ENCODE data around the gene C11orf42. TPM values are rescaled to one million over a fixed set of nuclear protein-coding genes. Genes with fewer than 3 reads are reported as not detected.

The C11orf42 gene
- total RNA-seq, 4 donors from 2014 or later = not detected

DNA sequence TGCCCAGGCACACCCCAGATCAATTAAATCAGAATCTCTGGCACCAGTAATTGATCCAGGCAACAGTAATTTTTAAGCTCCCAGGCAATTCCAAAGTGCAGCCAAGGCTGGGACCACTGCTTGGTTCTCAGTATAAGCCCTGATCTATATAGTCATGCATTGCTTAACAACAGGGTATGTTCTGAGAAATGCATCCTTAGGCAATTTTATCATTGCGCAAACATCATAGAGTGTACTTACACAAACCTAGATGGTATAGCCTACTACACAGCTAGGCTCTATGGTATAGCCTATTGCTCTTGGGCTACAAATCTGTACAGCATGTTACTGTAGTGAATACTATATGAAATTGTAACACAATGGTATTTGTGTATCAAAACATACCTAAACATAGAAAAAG is 651 bp upstream of the C11orf42 start:
- WGBS = 94% methylated on average over 1 of the region's 1 CpG
- TF ChIP-seq, protein P1, sequence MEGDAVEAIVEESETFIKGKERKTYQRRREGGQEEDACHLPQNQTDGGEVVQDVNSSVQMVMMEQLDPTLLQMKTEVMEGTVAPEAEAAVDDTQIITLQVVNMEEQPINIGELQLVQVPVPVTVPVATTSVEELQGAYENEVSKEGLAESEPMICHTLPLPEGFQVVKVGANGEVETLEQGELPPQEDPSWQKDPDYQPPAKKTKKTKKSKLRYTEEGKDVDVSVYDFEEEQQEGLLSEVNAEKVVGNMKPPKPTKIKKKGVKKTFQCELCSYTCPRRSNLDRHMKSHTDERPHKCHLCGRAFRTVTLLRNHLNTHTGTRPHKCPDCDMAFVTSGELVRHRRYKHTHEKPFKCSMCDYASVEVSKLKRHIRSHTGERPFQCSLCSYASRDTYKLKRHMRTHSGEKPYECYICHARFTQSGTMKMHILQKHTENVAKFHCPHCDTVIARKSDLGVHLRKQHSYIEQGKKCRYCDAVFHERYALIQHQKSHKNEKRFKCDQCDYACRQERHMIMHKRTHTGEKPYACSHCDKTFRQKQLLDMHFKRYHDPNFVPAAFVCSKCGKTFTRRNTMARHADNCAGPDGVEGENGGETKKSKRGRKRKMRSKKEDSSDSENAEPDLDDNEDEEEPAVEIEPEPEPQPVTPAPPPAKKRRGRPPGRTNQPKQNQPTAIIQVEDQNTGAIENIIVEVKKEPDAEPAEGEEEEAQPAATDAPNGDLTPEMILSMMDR (IDR thresholded peaks at IDR 0.05) = no peak
- TF ChIP-seq POLR2AphosphoS5 (IDR thresholded peaks at IDR 0.05) (no peak), EP300 (IDR thresholded peaks at IDR 0.05) (no peak), POLR2A (IDR thresholded peaks at IDR 0.05; ENCODE audit: low read depth) (no peak)

DNA sequence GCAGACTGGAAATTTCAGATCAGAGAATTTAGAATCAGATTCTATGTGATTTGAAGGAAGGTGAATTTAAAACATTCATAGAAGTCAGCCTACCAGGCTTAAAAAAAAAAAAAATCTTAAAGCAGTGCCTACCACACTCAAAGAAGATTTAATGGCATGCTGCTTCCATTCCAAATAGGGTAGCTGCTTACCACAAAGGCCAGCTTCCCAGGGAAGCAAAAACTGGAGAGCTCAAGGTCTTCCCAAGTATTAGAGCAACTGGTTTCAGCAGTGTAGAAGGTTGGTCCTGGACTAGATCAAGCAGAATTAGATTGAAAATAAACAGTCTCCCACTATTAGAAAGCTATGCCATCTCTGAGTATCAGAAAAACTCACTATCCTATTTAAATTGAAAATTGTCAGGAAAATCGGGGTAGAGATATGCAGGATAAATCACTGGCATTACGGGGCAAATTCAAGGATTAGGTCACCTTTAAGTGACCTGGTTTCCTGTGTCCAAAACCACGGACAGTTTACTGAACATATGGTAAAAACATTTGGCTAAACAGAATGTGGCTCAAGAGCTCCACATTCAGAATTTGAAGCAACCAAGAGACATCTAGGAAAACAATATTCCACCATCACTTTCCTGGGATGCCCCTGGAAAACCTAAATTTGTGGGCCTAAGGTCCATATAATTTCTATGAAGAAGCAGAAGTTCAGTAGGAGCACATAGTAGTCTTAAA is 1.3 kb downstream of the C11orf42 start:
- H3K4me3 ChIP-seq = no peak overlapping the region
- TF ChIP-seq POLR2AphosphoS5 (IDR thresholded peaks at IDR 0.05) (no peak), EP300 (IDR thresholded peaks at IDR 0.05) (no peak), POLR2A (IDR thresholded peaks at IDR 0.05; ENCODE audit: low read depth) (no peak)
- TF ChIP-seq, protein P1 (IDR thresholded peaks at IDR 0.05) = no peak
- H3K27me3 ChIP-seq = no peaks in the 10 kb centered on the region
- no peak overlapping the region for H3K27ac ChIP-seq (replicated peaks in 1 of 4)
- H3K36me3 ChIP-seq = peaks cover 3 to 53% (median 48%) of the 10 kb centered on the region in 4 donors
- peak; percentile 17 for DNase-seq (ENCODE audit: extremely low spot score)
- intact Hi-C loops (cut with DNase I) = no loop called here
- no peaks in the 10 kb centered on the region for H3K9me3 ChIP-seq
- no peaks in the 10 kb centered on the region for H3K4me1 ChIP-seq
- WGBS = 84% methylated on average over 3 of the region's 3 CpGs

More for the DNA sequence above, 651 bp upstream of the C11orf42 start:
- Histone ChIP-seq H3K4me3 (no peak overlapping the region), H3K9me3 (no peaks in the 10 kb centered on the region), H3K27me3 (no peaks in the 10 kb centered on the region), H3K27ac (replicated peaks in 1 of 4) (no peak overlapping the region), H3K4me1 (no peaks in the 10 kb centered on the region), H3K36me3 (peaks cover 0 to 34% (median 29%) of the 10 kb centered on the region in 4 donors)
- DNase-seq (ENCODE audit: extremely low spot score) = no peak
- intact Hi-C loops (cut with DNase I) = no loop called here

DNA sequence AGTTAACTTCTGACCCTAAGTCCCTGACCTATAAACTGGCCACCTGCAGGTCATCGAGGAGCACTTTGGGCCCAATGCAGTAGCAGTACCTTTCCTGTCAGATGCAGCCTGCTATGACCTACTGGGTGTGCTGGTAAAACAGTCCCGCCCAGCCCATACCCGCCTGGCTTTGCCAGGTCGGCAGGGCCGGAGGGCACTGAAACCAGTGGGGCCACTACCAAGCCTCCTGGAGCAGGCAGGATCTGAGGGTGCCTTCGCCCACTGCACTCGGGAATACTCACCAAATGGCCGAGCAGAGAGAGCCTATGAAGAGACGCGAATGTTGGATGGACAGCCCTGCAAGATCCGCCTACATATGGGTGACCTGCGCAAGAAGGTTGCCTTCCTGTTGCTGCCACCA is 4.4 kb downstream of the C11orf42 start:
- peak; percentile 78 for DNase-seq (ENCODE audit: extremely low spot score)
- H3K36me3 ChIP-seq = peaks cover 14 to 82% (median 74%) of the 10 kb centered on the region in 4 donors
- TF ChIP-seq POLR2A (IDR thresholded peaks at IDR 0.05; ENCODE audit: low read depth) (no peak), POLR2AphosphoS5 (IDR thresholded peaks at IDR 0.05) (no peak), EP300 (IDR thresholded peaks at IDR 0.05) (no peak)
- TF ChIP-seq, protein P1 (IDR thresholded peaks at IDR 0.05) = no peak
- no peaks in the 10 kb centered on the region for H3K9me3 ChIP-seq
- H3K4me3 ChIP-seq = no peak overlapping the region
- WGBS = 100% methylated on average over 5 of the region's 12 CpGs
- H3K27ac ChIP-seq (replicated peaks in 1 of 4) = no peak overlapping the region
- no peaks in the 10 kb centered on the region for H3K4me1 ChIP-seq
- intact Hi-C loops (cut with DNase I) = no loop called here
- no peaks in the 10 kb centered on the region for H3K27me3 ChIP-seq

DNA sequence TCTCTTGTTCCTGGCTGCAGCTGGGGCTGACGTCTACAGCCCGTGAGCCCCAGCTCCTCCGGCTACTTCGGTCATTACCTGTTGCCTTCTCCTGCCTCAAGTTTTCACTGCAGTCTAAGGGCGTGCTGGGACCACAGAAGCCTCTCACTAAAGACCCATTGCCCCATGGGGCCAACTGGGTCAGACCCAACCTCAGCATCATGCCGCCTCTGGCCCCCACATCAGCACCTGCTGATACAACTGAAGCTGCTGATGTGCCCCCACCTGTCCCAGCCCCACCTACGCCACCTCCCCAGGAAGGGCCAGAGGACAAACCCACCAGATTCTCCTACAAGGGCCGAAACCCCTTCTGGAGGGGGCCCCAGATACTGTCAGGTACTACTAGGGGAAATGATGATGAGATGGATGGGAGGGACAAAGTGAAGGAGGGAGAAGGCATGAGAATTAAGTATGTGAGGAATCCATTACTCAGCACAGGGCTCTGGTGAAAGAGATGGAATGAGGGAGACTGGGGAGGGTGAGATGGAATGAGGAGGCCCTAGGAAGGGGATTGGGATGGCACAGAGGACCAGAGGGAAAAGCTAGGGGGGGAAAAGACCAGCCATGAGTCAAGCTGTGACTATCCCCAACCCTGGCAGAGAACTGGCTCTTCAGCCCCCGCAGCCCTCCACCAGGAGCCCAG is 5.1 kb downstream of the C11orf42 start:
- Histone ChIP-seq H3K27ac (replicated peaks in 1 of 4) (no peak overlapping the region), H3K36me3 (peaks cover 14 to 82% (median 76%) of the 10 kb centered on the region in 4 donors), H3K4me3 (no peak overlapping the region), H3K9me3 (no peaks in the 10 kb centered on the region), H3K4me1 (no peaks in the 10 kb centered on the region), H3K27me3 (no peaks in the 10 kb centered on the region)
- intact Hi-C loops (cut with DNase I) = no loop called here
- TF ChIP-seq EP300 (IDR thresholded peaks at IDR 0.05) = no peak
- TF ChIP-seq POLR2A (IDR thresholded peaks at IDR 0.05; ENCODE audit: low read depth) = no peak
- TF ChIP-seq, protein P1 (IDR thresholded peaks at IDR 0.05) = no peak
- no peak for TF ChIP-seq POLR2AphosphoS5 (IDR thresholded peaks at IDR 0.05)
- WGBS = 97% methylated on average over 8 of the region's 9 CpGs
- DNase-seq (ENCODE audit: extremely low spot score) = peak; percentile 53
